Measurements from ENCODE around the gene SLAMF7.
"Not testable (repeated sequence)": the region's sequence is repeated elsewhere in the genome, so short reads cannot be mapped to it uniquely, and the experiment has no call there.

The SLAMF7 gene

GRCh38 chr1:160778976-160779375 lies 39.9 kb downstream of the SLAMF7 start:
- DNase-seq = no peak

- no peak for DNase-seq
These were observed 40.8 kb downstream of the SLAMF7 start for GRCh38 chr1:160779626-160780397.

- DNase-seq = no peak
These were observed 41.3 kb downstream of the SLAMF7 start for GRCh38 chr1:160780398-160780755.

- no peak for DNase-seq
These were observed 42.2 kb downstream of the SLAMF7 start for GRCh38 chr1:160781186-160781766.

GRCh38 chr1:160781914-160782689 lies 43.1 kb downstream of the SLAMF7 start:
- no peak for DNase-seq

- DNase-seq = not testable (repeated sequence)
These were observed 44.1 kb downstream of the SLAMF7 start for GRCh38 chr1:160782988-160783765.

- DNase-seq = no peak
These were observed 50.1 kb downstream of the SLAMF7 start for GRCh38 chr1:160789051-160789701.

GRCh38 chr1:160789702-160790611 lies 50.9 kb downstream of the SLAMF7 start:
- DNase-seq = no peak

- no peak for DNase-seq
These were observed 55.3 kb downstream of the SLAMF7 start for GRCh38 chr1:160794376-160794775.

GRCh38 chr1:160795951-160796383 lies 56.9 kb downstream of the SLAMF7 start, which contains the start of gene LY9:
LY9 (plus strand) TSS chr1:160796174; CDS start chr1:160796188, 14 bp downstream.
- no peak for DNase-seq

- DNase-seq = no peak
These were observed 58.2 kb downstream of the SLAMF7 start for GRCh38 chr1:160797271-160797709.

- no peak for DNase-seq
These were observed 58.8 kb downstream of the SLAMF7 start for GRCh38 chr1:160797861-160798273.

- DNase-seq = no peak
These were observed 59.4 kb downstream of the SLAMF7 start for GRCh38 chr1:160798439-160798838.

GRCh38 chr1:160799641-160800040 lies 60.6 kb downstream of the SLAMF7 start:
- DNase-seq = no peak

GRCh38 chr1:160800142-160800541 lies 61.1 kb downstream of the SLAMF7 start:
- DNase-seq = no peak

GRCh38 chr1:160800645-160801408 lies 61.8 kb downstream of the SLAMF7 start:
- DNase-seq = no peak

GRCh38 chr1:160801836-160802580 lies 63.0 kb downstream of the SLAMF7 start:
- no peak for DNase-seq

Measured in kidney glomerular epithelial cell (primary cell).